Epithelial cell of esophagus (primary cell): ENCODE data around the gene TMIGD1.
"Not testable (repeated sequence)": the region's sequence is repeated elsewhere in the genome, so short reads cannot be mapped to it uniquely, and the experiment has no call there.

ENCODE experiments used
- DNase-seq: peaks from one replicate; pipeline ENCODE4 v3.0.0; 2010; ENCODE audit warnings: low read depth
- H3K4me3 ChIP-seq: 2 replicates; pipeline ENCODE4 v1.5.1; 2011; ENCODE audit warnings: mild to moderate bottlenecking, low read length, control low read depth
- CTCF ChIP-seq: IDR thresholded peaks from 2 replicates; pipeline ENCODE4 v1.5.1; 2011; ENCODE audit warnings: low read depth, mild to moderate bottlenecking, low read length, control low read depth, inconsistent platforms; ENCODE audit not compliant: insufficient read depth; ENCODE audit errors: missing control alignments

Gene TMIGD1

GRCh38 chr17:30358055-30358760 lies 24.4 kb upstream of the TMIGD1 start:
- H3K4me3 ChIP-seq = no peak overlapping the region
- no peak for TF ChIP-seq CTCF
- no peak for DNase-seq

GRCh38 chr17:30357476-30357875 lies 23.6 kb upstream of the TMIGD1 start:
- no peak overlapping the region for H3K4me3 ChIP-seq
- no peak for TF ChIP-seq CTCF

GRCh38 chr17:30354701-30355100 lies 20.8 kb upstream of the TMIGD1 start:
- no peak overlapping the region for H3K4me3 ChIP-seq
- TF ChIP-seq CTCF = no peak
- DNase-seq = no peak

More at GRCh38 chr17:30357476-30357875, 23.6 kb upstream of the TMIGD1 start:
- DNase-seq = no peak

DNA sequence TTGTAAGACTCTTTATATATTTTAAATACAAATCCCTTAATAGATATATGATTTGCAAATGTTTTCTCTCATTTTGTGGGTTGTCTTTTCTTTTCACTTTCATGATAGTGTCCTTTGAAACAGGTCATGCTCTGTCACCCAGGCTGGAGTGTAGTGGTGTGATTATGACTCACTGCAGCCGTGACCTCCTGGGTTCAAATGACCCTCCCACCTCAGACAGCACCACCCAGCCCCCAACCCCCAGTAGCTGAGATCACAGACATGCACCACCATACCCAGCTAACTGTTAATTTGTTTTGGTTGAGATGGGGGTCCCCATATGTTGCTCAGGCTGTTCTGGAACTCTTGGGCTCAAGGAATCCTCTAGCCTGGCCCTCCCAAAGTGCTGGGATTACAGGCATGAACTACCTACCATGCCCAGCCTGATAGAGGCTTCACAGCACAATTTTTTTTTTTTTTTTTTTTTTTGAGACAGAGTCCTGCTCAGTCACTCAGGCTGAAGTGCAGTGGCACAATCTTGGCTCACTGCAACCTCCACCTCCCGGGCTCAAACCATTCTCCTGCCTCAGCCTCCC lies 18.5 kb upstream of the TMIGD1 start:
- DNase-seq = no peak
- TF ChIP-seq CTCF = no peak
- no peak overlapping the region for H3K4me3 ChIP-seq

- no peak overlapping the region for H3K4me3 ChIP-seq
- TF ChIP-seq CTCF = no peak
- no peak for DNase-seq
Measured at GRCh38 chr17:30351735-30352134, 17.9 kb upstream of the TMIGD1 start.

- not testable (repeated sequence) for H3K4me3 ChIP-seq, DNase-seq
Measured at GRCh38 chr17:30351263-30351662, 17.4 kb upstream of the TMIGD1 start.

DNA sequence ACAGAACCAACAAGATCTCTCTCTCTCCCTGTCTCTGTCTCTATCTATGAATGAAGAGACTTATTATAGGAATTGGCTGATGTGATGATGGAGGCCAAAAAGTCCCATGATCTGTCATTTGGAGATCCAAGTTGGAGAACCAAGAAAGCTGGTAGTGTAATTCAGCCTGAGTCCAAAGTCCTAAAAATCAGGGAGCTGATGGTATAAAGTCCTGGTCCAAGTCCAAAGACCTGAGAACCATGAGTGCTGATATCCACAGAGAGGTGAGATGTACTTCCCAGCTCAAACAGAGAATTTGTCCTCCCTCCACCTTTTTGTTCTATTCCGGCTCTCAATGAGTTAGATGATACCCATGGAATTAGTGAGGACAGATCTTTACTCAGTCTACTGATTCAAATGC lies 15.4 kb upstream of the TMIGD1 start:
- TF ChIP-seq CTCF = no peak
- DNase-seq = no peak
- H3K4me3 ChIP-seq = no peak overlapping the region
